ENCODE data around the gene WAC.

GRCh38 chr10:28555358-28555757 is 22.4 kb downstream of the WAC start:
- no peak for TF ChIP-seq NFRKB (IDR thresholded peaks at IDR 0.05)
- no peak for TF ChIP-seq TARDBP (IDR thresholded peaks at IDR 0.05)
- no peak for TF ChIP-seq CTBP1 (IDR thresholded peaks at IDR 0.05; ENCODE audit: borderline replicate concordance)
- no peak for TF ChIP-seq FOXK2 (IDR thresholded peaks at IDR 0.05)
- no peak for TF ChIP-seq BHLHE40 (IDR thresholded peaks at IDR 0.05; ENCODE audit: borderline replicate concordance)
- TF ChIP-seq FOXM1 (IDR thresholded peaks at IDR 0.05; ENCODE audit: borderline replicate concordance), result no peak
- TF ChIP-seq LEF1 (IDR thresholded peaks at IDR 0.05; ENCODE audit: borderline replicate concordance), result no peak
- TF ChIP-seq ELF4 (IDR thresholded peaks at IDR 0.05), result no peak
- TF ChIP-seq SP1 (IDR thresholded peaks at IDR 0.05), result no peak
- TF ChIP-seq, protein P1, sequence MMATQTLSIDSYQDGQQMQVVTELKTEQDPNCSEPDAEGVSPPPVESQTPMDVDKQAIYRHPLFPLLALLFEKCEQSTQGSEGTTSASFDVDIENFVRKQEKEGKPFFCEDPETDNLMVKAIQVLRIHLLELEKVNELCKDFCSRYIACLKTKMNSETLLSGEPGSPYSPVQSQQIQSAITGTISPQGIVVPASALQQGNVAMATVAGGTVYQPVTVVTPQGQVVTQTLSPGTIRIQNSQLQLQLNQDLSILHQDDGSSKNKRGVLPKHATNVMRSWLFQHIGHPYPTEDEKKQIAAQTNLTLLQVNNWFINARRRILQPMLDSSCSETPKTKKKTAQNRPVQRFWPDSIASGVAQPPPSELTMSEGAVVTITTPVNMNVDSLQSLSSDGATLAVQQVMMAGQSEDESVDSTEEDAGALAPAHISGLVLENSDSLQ (IDR thresholded peaks at IDR 0.05), result no peak
- TF ChIP-seq SUZ12 (IDR thresholded peaks at IDR 0.05), result no peak
- TF ChIP-seq FOXA1 (IDR thresholded peaks at IDR 0.05), result no peak
- TF ChIP-seq ARNT (IDR thresholded peaks at IDR 0.05), result no peak
